ENCODE measurements around the gene CHORDC1. TPM values are rescaled to one million over a fixed set of nuclear protein-coding genes. Genes with fewer than 3 reads are reported as not detected.

The CHORDC1 gene
- total and polyA plus RNA-seq, 2 of the 8 experiments (the other 6 are each of a cell fraction or from before 2014, with no cell fraction given) = 28.9 to 97.1 TPM

DNA sequence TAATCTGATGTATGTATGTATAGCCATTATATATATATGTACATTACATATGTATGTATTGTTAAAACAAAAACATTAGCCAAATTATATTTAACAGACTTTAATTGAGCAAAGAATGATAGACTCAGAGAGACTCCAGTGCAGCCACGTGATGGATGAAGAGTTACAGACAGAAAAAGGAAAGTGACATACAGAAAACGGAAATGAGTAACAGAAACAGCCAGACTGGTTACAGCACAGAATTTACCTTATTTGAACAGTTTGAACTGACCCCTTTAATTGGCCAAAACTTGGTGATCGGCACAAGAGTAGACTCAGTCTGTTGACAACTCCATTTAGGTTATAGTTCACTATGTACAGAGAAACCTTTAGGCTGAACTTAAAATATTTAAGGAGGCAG is 35.0 kb downstream of the CHORDC1 start:
- FAIRE-seq (no peak), DNase-seq (ENCODE audit: low read depth in 1 of 2, low spot score in 2 of 2) (no peak)
- no peak overlapping the region for H2AK5ac ChIP-seq (ENCODE audit: low read depth, low read length)
- no peak overlapping the region for H3K14ac ChIP-seq (ENCODE audit: insufficient read length)
- no peak overlapping the region for H2BK12ac ChIP-seq (ENCODE audit: low read depth, low read length)
- TF ChIP-seq, protein P1, sequence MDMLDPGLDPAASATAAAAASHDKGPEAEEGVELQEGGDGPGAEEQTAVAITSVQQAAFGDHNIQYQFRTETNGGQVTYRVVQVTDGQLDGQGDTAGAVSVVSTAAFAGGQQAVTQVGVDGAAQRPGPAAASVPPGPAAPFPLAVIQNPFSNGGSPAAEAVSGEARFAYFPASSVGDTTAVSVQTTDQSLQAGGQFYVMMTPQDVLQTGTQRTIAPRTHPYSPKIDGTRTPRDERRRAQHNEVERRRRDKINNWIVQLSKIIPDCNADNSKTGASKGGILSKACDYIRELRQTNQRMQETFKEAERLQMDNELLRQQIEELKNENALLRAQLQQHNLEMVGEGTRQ (IDR thresholded peaks at IDR 0.05; ENCODE audit: low read length) = no peak
- TF ChIP-seq SUZ12 (IDR thresholded peaks at IDR 0.05; ENCODE audit: low read length) (no peak), FOSL1 (IDR thresholded peaks at IDR 0.05; ENCODE audit: insufficient read depth, low read depth, low read length) (no peak), SP1 (IDR thresholded peaks at IDR 0.05; ENCODE audit: low read depth, low read length) (no peak), TCF12 (IDR thresholded peaks at IDR 0.05; ENCODE audit: low read depth, low read length) (no peak), POLR2AphosphoS5 (IDR thresholded peaks at IDR 0.05; ENCODE audit: low read depth, low read length) (no peak), JUND (IDR thresholded peaks at IDR 0.05; ENCODE audit: low read length) (no peak), CHD1 (IDR thresholded peaks at IDR 0.05; ENCODE audit: low read depth, low read length) (no peak)
- H3K9me3 ChIP-seq (ENCODE audit: insufficient read depth in 2 of 2, low read depth in 1 of 2, low read length in 1 of 2) = no peaks in the 10 kb centered on the region
- H3K23ac ChIP-seq (ENCODE audit: insufficient read length) = no peak overlapping the region
- H3K79me2 ChIP-seq (ENCODE audit: control insufficient read depth in 1 of 2, insufficient read depth in 2 of 2, low read length in 2 of 2) = no peaks in the 10 kb centered on the region
- no peaks in the 10 kb centered on the region for H3K79me1 ChIP-seq (ENCODE audit: low read depth, low read length)
- H3K27ac ChIP-seq (ENCODE audit: low read depth, low read length) = no peak overlapping the region
- no peak overlapping the region for H3K56ac ChIP-seq (replicated peaks; ENCODE audit: insufficient read length, low read depth, low read length)
- H3K27me3 ChIP-seq (replicated peaks in 1 of 4; ENCODE audit: control insufficient read depth in 3 of 4, extremely low read depth in 1 of 4, insufficient read depth in 3 of 4, low read length in 3 of 4) = peaks cover 0 to 1% (median 0%) of the 10 kb centered on the region in 4 experiments; a peak in 1 of 7 replicates
- no peak overlapping the region for H2AFZ ChIP-seq (ENCODE audit: low read length)
- H4K91ac ChIP-seq (replicated peaks; ENCODE audit: insufficient read length, low read length) = no peak overlapping the region
- no peak overlapping the region for H2BK120ac ChIP-seq (replicated peaks; ENCODE audit: low read depth, low read length)
- H3K36me3 ChIP-seq (ENCODE audit: control insufficient read depth in 2 of 4, insufficient read depth in 4 of 4, low read length in 3 of 4) = peaks cover 0 to 2% (median 0%) of the 10 kb centered on the region in 4 experiments; a peak in 1 of 8 replicates
- H3K18ac ChIP-seq (ENCODE audit: extremely low read depth, low read length) = no peak overlapping the region
- H3K4me1 ChIP-seq (replicated peaks in 1 of 4; ENCODE audit: control insufficient read depth in 3 of 4, insufficient read depth in 4 of 4, low read length in 3 of 4) = no peaks in the 10 kb centered on the region
- CTCF ChIA-PET (ENCODE audit: partially characterized antibody) = interaction anchor here (3.5 kb wide), 1 partner anchor 17 kb away, joined by 13 read pairs; no protein-coding TSS in a partner anchor
- WGBS, 2 experiments (ENCODE audit: extremely low coverage in 1 of 2, insufficient coverage in 1 of 2, insufficient read length in 1 of 2, insufficient replicate concordance in 2 of 2, low coverage in 1 of 2, low lambda C conversion rate in 2 of 2, missing lambda C conversion rate in 1 of 2) = 92% methylated on average over 3 of the region's 3 CpGs; no CpG with 5 or more reads in 1 of the 2 experiments
- no peaks in the 10 kb centered on the region for H4K20me1 ChIP-seq (replicated peaks in 1 of 2; ENCODE audit: control insufficient read depth in 1 of 2, insufficient read depth in 2 of 2, low read length in 2 of 2)
- H2BK15ac ChIP-seq (ENCODE audit: low read length) = no peak overlapping the region
- no peak overlapping the region for H4K5ac ChIP-seq (ENCODE audit: insufficient read length, low read depth, low read length)
- no peak overlapping the region for H2BK5ac ChIP-seq (ENCODE audit: low read depth, low read length)
- no peak overlapping the region for H2BK20ac ChIP-seq (ENCODE audit: low read length)
- no peak overlapping the region for H3K4ac ChIP-seq (replicated peaks; ENCODE audit: insufficient read length, low read depth, low read length)
- H3K23me2 ChIP-seq (ENCODE audit: low read depth, low read length) = no peaks in the 10 kb centered on the region
- no peak overlapping the region for H3K9ac ChIP-seq (replicated peaks in 1 of 4; ENCODE audit: extremely low read depth in 1 of 4, low read depth in 3 of 4, low read length in 3 of 4)
- POLR2A ChIA-PET (ENCODE audit: partially characterized antibody) = no interaction called here
- no peak overlapping the region for H3K4me2 ChIP-seq (ENCODE audit: insufficient read depth in 1 of 2, low read depth in 2 of 2, low read length in 2 of 2)
- no peak overlapping the region for H3K4me3 ChIP-seq (ENCODE audit: extremely low read depth in 1 of 4, insufficient read depth in 2 of 4, low read depth in 3 of 4, low read length in 4 of 4)
- no peak overlapping the region for H4K8ac ChIP-seq (ENCODE audit: extremely low read depth, insufficient read depth, low read length)
